Liver (tissue), 9 donors: ENCODE measurements around the gene WDR1. TPM values are rescaled to one million over a fixed set of nuclear protein-coding genes. Genes with fewer than 3 reads are reported as not detected.

Experiments
- DNase-seq: peaks from one replicate; pipeline ENCODE4 v3.0.0-alpha.2; 2017; ENCODE audit warnings: low spot score
- H3K27ac ChIP-seq, 2 donors: one replicate each; pipeline ENCODE4 v1.7.0; 2013; ENCODE audit warnings: inconsistent platforms in 2 of 2, low read length in 2 of 2, control low read depth in 1 of 2, low read depth in 1 of 2, mild to moderate bottlenecking in 1 of 2
- H3K27me3 ChIP-seq, 4 donors: one replicate each; pipeline versions ENCODE4 v1.6.1 to v1.7.0; 2013; ENCODE audit warnings: low read length in 3 of 4, inconsistent platforms in 1 of 4, mild to moderate bottlenecking in 1 of 4, moderate library complexity in 1 of 4; ENCODE audit not compliant: control insufficient read depth in 4 of 4, insufficient read depth in 4 of 4
- H3K36me3 ChIP-seq, 4 donors: one replicate each; pipeline versions ENCODE4 v1.6.1 to v1.7.0; 2013; ENCODE audit warnings: low read length in 3 of 4, mild to moderate bottlenecking in 3 of 4, low read depth in 1 of 4, moderate library complexity in 1 of 4; ENCODE audit not compliant: control insufficient read depth in 4 of 4, insufficient read depth in 3 of 4
- H3K4me1 ChIP-seq, 4 donors: one replicate each; pipeline versions ENCODE4 v1.6.1 to v1.7.0; 2013; ENCODE audit warnings: low read length in 3 of 4, mild to moderate bottlenecking in 3 of 4, moderate library complexity in 1 of 4; ENCODE audit not compliant: control insufficient read depth in 4 of 4, insufficient read depth in 4 of 4
- H3K4me3 ChIP-seq, 3 donors: one replicate each; pipeline versions ENCODE4 v1.6.1 to v1.7.0; 2013; ENCODE audit warnings: low read length in 3 of 3, control low read depth in 1 of 3, low read depth in 1 of 3, mild to moderate bottlenecking in 1 of 3
- H3K9ac ChIP-seq, 2 donors: one replicate each; pipeline ENCODE4 v1.7.0; 2013; ENCODE audit warnings: low read length in 2 of 2, mild to moderate bottlenecking in 2 of 2, moderate library complexity in 2 of 2, control low read depth in 1 of 2, low read depth in 1 of 2
- H3K9me3 ChIP-seq, 4 donors: one replicate each; pipeline versions ENCODE4 v1.6.1 to v1.7.0; 2013; ENCODE audit warnings: low read length in 3 of 4; ENCODE audit not compliant: control insufficient read depth in 4 of 4
- ATF3 ChIP-seq: IDR thresholded peaks from 2 replicates; pipeline ENCODE4 v1.6.1; 2016; ENCODE audit warnings: antibody characterized with exemption
- EGR1 ChIP-seq, 2 donors: IDR thresholded peaks; 2 replicates each; pipeline ENCODE4 v1.6.1; 2016 to 2018; ENCODE audit warnings: antibody characterized with exemption in 2 of 2, low read depth in 2 of 2
- FOXA1 ChIP-seq: IDR thresholded peaks from 2 replicates; pipeline ENCODE4 v1.6.1; 2016; ENCODE audit warnings: antibody characterized with exemption
- FOXA2 ChIP-seq: IDR thresholded peaks from 2 replicates; pipeline ENCODE4 v1.6.1; 2016; ENCODE audit warnings: antibody characterized with exemption
- GABPA ChIP-seq, 2 donors: IDR thresholded peaks in 1 of 2; conservative IDR thresholded peaks in 1 of 2; 2 replicates each; pipeline ENCODE4 v1.6.1; 2016; ENCODE audit warnings: antibody characterized with exemption in 2 of 2, mild to moderate bottlenecking in 1 of 2, moderate library complexity in 1 of 2
- HNF4G ChIP-seq: IDR thresholded peaks from 2 replicates; pipeline ENCODE4 v1.6.1; 2016; ENCODE audit warnings: antibody characterized with exemption
- JUND ChIP-seq, 2 donors: IDR thresholded peaks; 2 replicates each; pipeline ENCODE4 v1.6.1; 2016; ENCODE audit warnings: antibody characterized with exemption in 2 of 2
- MAX ChIP-seq: IDR thresholded peaks from 2 replicates; pipeline ENCODE4 v1.6.1; 2016; ENCODE audit warnings: antibody characterized with exemption
- REST ChIP-seq: IDR thresholded peaks from 2 replicates; pipeline ENCODE4 v1.6.1; 2016; ENCODE audit warnings: antibody characterized with exemption, mild to moderate bottlenecking
- RXRA ChIP-seq, 2 donors: IDR thresholded peaks; 2 replicates each; pipeline ENCODE4 v1.6.1; 2017 to 2018; ENCODE audit warnings: antibody characterized with exemption in 2 of 2, mild to moderate bottlenecking in 1 of 2
- TAF1 ChIP-seq: conservative IDR thresholded peaks from 2 replicates; pipeline ENCODE4 v1.6.1; 2016; ENCODE audit warnings: antibody characterized with exemption, mild to moderate bottlenecking
- YY1 ChIP-seq: IDR thresholded peaks from 2 replicates; pipeline ENCODE4 v1.6.1; 2016; ENCODE audit warnings: antibody characterized with exemption, mild to moderate bottlenecking
- ZBTB33 ChIP-seq: IDR thresholded peaks from 2 replicates; pipeline ENCODE4 v1.6.1; 2016; ENCODE audit warnings: antibody characterized with exemption
- WGBS: extraction: QIAGEN DNeasy Blood & Tissue Kit; methylation state at CpG from one replicate; pipeline ENCODE4 v1.1.7; 2013; 5-methylcytosine and 5-hydroxymethylcytosine counted together
- polyA plus RNA-seq, 2 donors: library from polyadenylated mRNA; stranded (reverse) in 1 of 2; unstranded in 1 of 2; fragments of 200-250 nt in 1 of 2; fragments of >200 nt in 1 of 2; fragmentation: Nextera tagmentation in 1 of 2; extraction: Ambion mirVana in 1 of 2; gene quantifications; one replicate each; pipeline versions ENCODE4 v1.2.1 to v1.2.3, GENCODE V29; 2013 to 2015
- total RNA-seq, 2 donors: library from RNA; depleted of rRNA; stranded (reverse); fragments of >200 nt; gene quantifications; one replicate each; pipeline ENCODE4 v1.2.3, GENCODE V29; 2014
- donor health status: healthy.
- donor health status: healthy.
- donor health status: healthy.
- donor health status: healthy.
- donor health status: healthy.

Gene WDR1
- total and polyA plus RNA-seq, 4 donors, result 31.1 to 97.4 (median 65.7) TPM

- TF ChIP-seq EGR1 (IDR thresholded peaks at IDR 0.05; ENCODE audit: low read depth in 2 of 2) (no peak), YY1 (peak; percentile 17), HNF4G (no peak)
- DNase-seq, result peak; percentile 66
- WGBS, result 4% methylated on average over 70 of the region's 70 CpGs
- H3K27ac ChIP-seq, result peak overlapping the region; percentile 40 to 83
- no peaks in the 10 kb centered on the region for H3K27me3 ChIP-seq
- peaks cover 2 to 19% (median 13%) of the 10 kb centered on the region in 4 donors for H3K4me1 ChIP-seq
- H3K4me3 ChIP-seq, result peak overlapping the region; percentile 87 to 97 (median 87)
- peak overlapping the region; percentile 54 to 59 for H3K9ac ChIP-seq
- peaks cover 7 to 29% (median 17%) of the 10 kb centered on the region in 4 donors for H3K36me3 ChIP-seq
- H3K9me3 ChIP-seq, result no peaks in the 10 kb centered on the region
These were observed 616 bp downstream of the WDR1 start for GRCh38 chr4:10115797-10116568.

GRCh38 chr4:10115271-10115796 is 1.3 kb downstream of the WDR1 start:
- WGBS, result 53% methylated on average over 15 of the region's 15 CpGs
- Histone ChIP-seq H3K9ac (peak overlapping the region in 1 of 2 donors; percentile 54), H3K9me3 (no peaks in the 10 kb centered on the region), H3K27ac (peak overlapping the region in 1 of 2 donors; percentile 40), H3K4me3 (peak overlapping the region; percentile 87 to 97 (median 87)), H3K27me3 (no peaks in the 10 kb centered on the region), H3K4me1 (peaks cover 2 to 19% (median 13%) of the 10 kb centered on the region in 4 donors), H3K36me3 (peaks cover 7 to 29% (median 17%) of the 10 kb centered on the region in 4 donors)
- no peak for TF ChIP-seq JUND (IDR thresholded peaks at IDR 0.05)
- no peak for TF ChIP-seq REST
- no peak for TF ChIP-seq ZBTB33
- TF ChIP-seq TAF1, result no peak
- no peak for TF ChIP-seq YY1
- no peak for TF ChIP-seq ATF3
- no peak for TF ChIP-seq FOXA1
- no peak for TF ChIP-seq EGR1 (IDR thresholded peaks at IDR 0.05; ENCODE audit: low read depth in 2 of 2)
- no peak for TF ChIP-seq FOXA2
- no peak for TF ChIP-seq RXRA (IDR thresholded peaks at IDR 0.05)
- no peak for TF ChIP-seq MAX
- TF ChIP-seq GABPA (IDR thresholded peaks at IDR 0.05 in 1 of 2, conservative IDR thresholded peaks at IDR 0.05 in 1 of 2), result no peak
- no peak for TF ChIP-seq HNF4G
- no peak for DNase-seq
